Myocyte (in vitro differentiated cells): ENCODE data around the gene PLB1. TPM values are rescaled to one million over a fixed set of nuclear protein-coding genes. Genes with fewer than 3 reads are reported as not detected.
"Not testable (repeated sequence)": the region's sequence is repeated elsewhere in the genome, so short reads cannot be mapped to it uniquely, and the experiment has no call there.

Experiments
- DNase-seq: peaks from one replicate; pipeline ENCODE4 v3.0.0-alpha.2; 2012; ENCODE audit warnings: low read depth
- total RNA-seq: library from RNA; depleted of rRNA; stranded (reverse); fragments of >200 nt; gene quantifications from 2 replicates; pipeline ENCODE4 v1.2.3, GENCODE V29; 2014

PLB1 gene
- total RNA-seq, 1 donor from 2014 or later, result 0.24 TPM

GRCh38 chr2:28469304-28469703 lies 26.6 kb upstream of the PLB1 start:
- DNase-seq, result peak; percentile 50

DNA sequence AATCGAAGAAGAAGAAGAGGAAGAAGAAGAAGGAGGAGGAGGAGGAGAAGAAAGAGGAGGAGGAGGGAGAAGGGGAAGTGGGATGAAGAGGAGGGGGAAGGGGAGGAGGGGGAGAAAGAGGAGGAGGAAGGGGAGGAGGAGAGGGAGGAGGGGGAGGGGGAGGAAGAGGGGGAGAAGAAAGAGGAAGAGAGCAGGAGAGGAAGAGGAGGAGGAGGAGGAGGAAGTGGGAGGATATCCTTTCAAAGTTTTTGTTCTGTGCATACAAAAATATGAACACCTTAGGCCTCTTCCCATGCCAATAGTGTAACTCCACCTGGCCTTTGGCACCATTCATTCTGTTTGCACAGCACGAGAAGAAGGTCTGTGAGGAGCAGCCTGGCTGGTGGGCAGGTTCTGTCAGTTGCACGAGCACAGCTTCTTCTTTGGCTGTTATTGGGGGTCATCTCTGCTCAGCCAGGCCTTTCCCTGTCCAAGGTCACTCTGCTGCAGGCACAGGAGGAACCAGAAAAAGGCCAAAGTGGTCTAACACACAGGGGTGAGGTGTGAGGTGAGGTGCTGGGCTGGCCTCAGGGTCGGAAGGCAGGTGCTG lies 25.8 kb upstream of the PLB1 start:
- DNase-seq, result no peak

- no peak for DNase-seq
Measured at GRCh38 chr2:28470759-28471158, 25.1 kb upstream of the PLB1 start.

DNA sequence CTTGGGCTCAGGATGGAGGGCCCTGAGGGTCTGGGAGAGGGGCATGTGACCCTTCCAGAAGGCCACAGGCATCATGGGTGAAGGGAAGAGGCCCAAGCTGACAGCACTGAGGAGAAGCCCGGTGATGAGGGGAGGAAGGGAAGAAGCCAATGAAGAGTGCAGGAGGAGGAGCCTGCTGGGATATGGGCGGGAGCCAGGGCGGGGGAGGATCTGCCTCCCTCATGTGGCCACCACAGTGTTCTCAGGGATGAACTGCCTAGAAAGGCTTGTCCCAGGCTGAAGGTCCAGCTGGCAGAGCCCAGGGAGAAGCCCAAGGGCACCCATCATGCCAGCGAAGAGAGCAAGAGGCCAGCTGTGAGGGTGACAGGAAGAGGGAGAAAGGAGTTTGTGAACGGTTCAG lies 24.6 kb upstream of the PLB1 start:
- DNase-seq, result no peak

- no peak for DNase-seq
Measured at GRCh38 chr2:28471701-28472236, 24.1 kb upstream of the PLB1 start.

DNA sequence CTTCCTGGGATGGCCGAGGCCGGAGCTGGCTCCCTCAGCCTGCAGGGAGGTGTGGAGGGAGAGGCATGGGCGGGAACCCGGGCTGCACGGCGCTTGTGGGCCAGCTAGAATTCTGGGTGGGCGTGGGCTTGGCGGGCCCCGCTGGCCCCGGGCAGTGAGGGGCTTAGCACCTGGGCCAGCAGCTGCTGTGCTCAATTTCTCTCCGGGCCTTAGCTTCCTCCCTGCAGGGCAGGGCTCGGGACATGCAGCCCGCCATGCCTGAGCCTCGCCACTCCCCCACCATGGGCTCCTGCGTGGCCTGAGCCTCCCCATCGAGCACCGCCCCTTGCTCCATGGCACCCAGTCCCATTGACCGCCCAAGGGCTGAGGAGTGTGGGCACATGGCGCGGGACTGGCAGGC lies 23.2 kb upstream of the PLB1 start:
- not testable (repeated sequence) for DNase-seq

DNA sequence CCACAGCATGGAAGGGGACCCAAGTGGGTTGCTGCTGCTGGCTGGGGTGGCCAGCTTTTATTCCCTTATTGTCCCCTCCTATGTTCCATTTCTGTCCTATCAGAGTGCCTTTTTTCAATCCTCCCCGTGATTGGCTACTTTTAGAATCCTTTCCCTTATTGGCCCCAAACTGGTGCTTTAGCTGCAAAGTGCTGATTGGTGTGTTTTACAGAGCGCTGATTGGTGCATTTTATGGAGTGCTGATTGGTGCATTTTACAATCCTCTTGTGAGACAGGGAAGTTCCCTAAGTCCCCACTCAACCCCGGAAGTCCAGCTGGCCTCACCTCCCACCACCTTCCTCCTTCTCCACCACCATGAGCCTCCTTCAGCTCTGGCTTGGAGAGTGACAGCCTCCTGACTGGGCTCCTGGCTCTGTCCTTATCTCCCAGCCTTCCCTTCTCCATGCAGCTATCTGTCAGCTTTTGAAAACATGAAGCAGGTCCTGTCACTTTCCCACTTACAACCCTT lies 20.7 kb upstream of the PLB1 start:
- DNase-seq, result no peak

GRCh38 chr2:28477087-28477486 lies 18.8 kb upstream of the PLB1 start:
- no peak for DNase-seq

DNA sequence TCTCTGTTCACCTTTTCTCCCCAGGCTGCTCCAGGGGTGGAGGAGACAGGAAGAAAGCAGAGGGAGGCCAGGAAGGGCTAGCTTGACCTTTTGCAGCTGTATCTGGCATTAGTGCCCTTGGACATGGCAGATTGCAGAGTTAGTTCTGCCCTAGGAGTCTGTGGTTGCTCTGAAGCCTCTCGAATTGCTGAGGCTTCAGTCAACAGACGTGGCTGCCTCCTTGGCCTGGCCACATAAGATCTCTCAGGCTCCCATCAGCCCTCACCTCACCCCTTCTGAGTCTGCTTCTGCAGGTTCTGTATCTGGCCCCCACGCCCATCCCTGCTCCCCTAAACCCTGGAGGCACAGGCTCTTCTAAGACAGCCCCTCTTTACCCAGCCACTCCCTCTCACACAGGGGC lies 18.2 kb upstream of the PLB1 start:
- no peak for DNase-seq

DNA sequence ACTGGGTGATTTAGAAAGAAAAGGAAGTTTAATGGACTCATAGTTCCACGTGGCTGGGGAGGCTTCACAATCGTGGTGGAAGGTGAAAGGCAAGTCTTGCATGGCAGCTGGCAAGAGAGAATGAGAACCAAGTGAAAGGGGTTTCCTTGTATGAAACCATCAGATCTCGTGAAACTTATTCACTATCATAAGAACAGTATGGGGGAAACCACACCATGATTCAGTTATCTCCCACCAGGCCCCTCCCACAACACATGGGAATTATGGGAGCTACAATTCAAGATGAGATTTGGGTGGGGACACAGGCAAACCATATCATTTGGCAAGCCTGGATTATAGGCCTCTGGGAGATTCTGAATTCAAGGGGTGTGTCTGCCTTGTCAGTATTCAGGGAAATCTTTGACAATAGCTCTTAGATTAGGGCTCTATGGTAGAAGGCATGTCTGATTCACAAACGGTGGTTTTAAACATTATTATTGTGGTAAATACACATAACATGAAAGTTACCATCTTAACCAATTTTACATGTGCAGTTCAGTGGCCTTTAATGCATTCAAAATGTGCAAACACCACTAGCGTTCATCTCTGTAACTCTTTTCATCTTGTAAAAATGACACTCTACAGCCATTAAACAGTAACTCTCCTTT lies 15.3 kb upstream of the PLB1 start:
- no peak for DNase-seq

DNA sequence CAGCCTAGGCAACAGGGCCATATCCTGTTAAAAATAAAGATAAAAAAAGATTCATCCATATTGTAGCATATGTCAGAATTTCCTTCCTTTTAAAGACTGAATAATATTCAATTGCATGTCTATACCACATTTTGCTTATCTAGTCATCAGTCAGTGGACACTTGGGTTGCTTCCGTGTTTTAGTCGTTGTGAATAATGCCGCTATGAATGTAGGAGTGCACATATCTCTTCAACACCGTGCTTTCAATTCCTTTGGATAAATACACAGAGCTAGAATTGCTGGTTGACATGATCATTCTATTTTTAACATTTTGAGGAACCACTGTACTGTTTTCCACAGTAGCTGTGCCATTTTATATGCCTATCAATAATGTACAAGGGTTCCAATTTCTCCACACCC lies 14.0 kb upstream of the PLB1 start:
- no peak for DNase-seq

- no peak for DNase-seq
Measured at GRCh38 chr2:28484835-28485234, 11.0 kb upstream of the PLB1 start.

DNA sequence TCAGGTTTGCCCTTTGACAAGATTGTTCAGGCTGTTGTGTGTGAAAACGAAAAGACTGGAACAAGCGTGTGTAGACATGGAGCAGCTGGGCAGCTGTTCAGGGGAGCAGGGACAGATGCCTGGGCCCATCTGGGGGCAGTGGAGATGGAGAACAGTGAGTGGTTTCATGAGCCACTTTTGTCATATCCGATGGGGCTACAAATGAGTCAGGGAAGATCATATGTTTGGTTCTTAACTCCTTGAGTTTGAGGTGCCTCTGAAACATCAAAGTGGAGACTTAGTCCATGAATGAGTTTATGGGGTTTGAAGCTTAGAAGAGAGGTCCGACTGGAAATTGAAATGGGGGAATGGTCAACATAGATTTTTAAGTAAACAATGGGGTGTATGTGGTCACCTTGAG lies 9.3 kb upstream of the PLB1 start:
- DNase-seq, result no peak

DNA sequence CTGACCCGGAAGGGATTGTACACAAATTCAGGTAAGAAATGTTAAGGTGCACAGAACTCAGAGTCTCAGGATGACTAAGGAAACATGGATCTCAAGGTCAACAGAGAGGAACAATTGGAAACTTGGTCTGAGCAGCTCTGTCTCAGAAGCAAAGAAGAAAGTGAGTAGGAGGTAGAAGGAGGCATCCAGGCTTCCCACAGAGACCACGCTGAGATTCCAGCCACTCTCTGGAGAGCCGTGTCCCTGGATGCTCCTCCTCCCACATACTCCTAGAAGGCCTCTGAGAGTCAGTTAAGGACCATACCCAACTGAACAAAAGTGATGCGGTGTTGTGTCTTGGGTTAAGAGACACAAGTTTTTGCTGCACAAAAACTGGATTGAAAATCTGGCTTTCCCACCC lies 8.6 kb upstream of the PLB1 start:
- no peak for DNase-seq

DNA sequence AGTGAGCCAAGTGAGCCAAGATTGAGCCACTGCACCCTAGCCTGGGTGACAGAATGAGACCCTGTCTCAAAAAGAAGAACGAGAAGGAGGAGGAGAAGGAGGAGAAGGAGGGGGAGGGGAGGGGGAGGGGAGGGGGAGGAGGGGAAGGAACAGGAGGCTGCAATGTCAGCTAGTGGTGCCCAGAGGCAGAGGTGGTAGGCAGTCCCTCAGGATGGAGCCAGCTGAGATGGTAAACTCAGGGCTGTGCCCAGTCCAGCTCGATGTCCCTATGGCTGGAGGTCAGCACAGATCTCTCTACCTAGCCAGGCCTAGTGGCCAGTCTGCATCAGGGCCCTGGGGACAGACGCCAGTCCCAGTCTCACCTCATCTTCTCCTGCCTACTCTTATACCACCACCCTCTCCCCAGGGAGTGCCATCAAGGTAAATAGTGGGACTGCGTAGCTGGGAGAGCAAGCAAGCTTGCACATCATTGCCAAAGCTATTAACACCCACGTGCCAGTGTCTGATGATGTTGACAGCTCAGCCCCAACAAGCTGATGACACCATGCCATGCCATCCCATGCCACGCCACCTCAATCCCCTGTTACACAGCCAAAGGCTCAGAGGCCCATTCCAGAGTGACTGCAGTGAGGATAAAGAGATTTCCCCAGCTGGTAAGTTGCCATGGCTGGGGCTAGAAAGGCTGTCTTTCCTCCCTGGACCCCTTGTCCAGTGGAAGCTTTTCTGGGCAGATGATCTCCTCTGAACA lies 7.6 kb upstream of the PLB1 start:
- no peak for DNase-seq

GRCh38 chr2:28488858-28489575 lies 6.8 kb upstream of the PLB1 start:
- DNase-seq, result no peak

GRCh38 chr2:28490558-28490957 lies 5.3 kb upstream of the PLB1 start:
- no peak for DNase-seq

- DNase-seq, result no peak
Measured at GRCh38 chr2:28492282-28492681, 3.6 kb upstream of the PLB1 start.

- DNase-seq, result no peak
Measured at GRCh38 chr2:28493636-28494035, 2.2 kb upstream of the PLB1 start.

DNA sequence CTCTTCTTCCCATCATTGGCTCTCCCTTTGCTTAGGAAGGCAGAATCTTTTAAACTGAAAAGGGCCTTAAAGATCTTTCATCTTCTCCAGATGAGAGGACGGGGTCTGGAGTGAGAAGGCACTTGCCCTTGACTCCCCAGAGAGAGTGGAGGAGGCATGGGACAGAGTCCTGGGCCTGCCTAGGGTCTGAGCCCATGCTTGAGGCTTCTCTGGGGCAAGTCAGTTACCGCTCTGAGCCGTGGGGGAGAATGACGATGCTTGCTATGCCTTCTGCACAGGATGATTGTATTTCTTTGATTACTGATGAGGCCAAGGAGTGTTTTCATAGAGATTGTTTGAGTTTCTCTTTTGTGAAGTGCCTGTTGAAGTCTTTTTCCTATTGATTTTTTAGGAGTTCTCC lies 921 bp downstream of the PLB1 start:
- DNase-seq, result no peak

DNA sequence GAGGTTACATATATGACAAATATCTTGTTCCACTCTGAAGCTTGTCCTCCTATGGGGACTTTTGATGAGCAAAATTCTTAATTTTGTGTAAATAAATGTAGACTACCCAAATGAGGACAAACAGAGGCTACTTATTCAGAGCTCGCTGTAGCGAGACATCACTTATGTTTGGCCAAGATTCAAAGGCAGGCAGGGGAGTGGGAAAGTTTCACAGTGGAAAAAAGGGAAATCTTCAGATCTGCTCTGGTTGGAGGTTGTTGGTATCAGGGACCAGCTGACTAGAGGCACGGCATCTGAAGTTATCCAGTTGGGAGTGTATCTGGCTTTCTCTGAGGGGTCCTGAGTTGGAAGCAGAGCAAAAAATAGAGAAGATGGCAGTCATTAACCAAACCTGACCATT lies 1.3 kb downstream of the PLB1 start:
- DNase-seq, result no peak

DNA sequence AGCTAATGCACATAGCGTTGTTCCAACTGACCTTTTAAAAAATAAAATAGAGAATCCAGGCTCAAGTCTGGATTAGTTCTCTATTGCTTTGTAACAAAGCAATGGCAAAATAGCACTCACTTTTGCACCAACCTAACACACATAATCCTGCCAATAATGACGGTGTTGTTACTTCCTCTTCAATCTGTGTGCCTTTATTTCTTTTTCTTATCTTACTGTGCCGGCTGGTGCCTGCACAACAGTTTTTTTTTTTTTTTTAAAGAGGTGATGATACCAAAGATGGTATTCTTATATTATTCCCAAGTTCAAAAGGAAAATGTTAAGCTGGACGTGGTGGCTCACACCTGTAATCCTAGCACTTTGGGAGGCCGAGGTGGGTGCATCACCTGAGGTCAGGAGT lies 3.4 kb downstream of the PLB1 start:
- DNase-seq, result no peak
